GM19468 (cell line): ENCODE data around the gene UGT3A2.
"Not testable (repeated sequence)": the region's sequence is repeated elsewhere in the genome, so short reads cannot be mapped to it uniquely, and the experiment has no call there.

Source experiments
- ATAC-seq: cut with Tn5 transposase; IDR thresholded peaks from one replicate; pipeline ENCODE4 v1.9.1; 2021; ENCODE audit warnings: mild to moderate bottlenecking, moderate library complexity, moderate number of reproducible peaks; ENCODE audit not compliant: unreplicated experiment; ENCODE audit errors: extremely low read depth

The UGT3A2 gene

GRCh38 chr5:36055984-36056383 lies 10.7 kb downstream of the UGT3A2 start:
- ATAC-seq = no peak

GRCh38 chr5:36054647-36055046 lies 12.0 kb downstream of the UGT3A2 start:
- no peak for ATAC-seq

GRCh38 chr5:36052538-36052937 lies 14.1 kb downstream of the UGT3A2 start:
- ATAC-seq = no peak

- no peak for ATAC-seq
Measured at GRCh38 chr5:36049949-36050348, 16.7 kb downstream of the UGT3A2 start.

GRCh38 chr5:36047384-36048160 lies 19.1 kb downstream of the UGT3A2 start:
- no peak for ATAC-seq

- ATAC-seq = no peak
Measured at GRCh38 chr5:36045895-36046294, 20.8 kb downstream of the UGT3A2 start.

GRCh38 chr5:36041537-36041845 lies 25.2 kb downstream of the UGT3A2 start:
- ATAC-seq = no peak

- no peak for ATAC-seq
Measured at GRCh38 chr5:36040651-36041536, 25.8 kb downstream of the UGT3A2 start.

GRCh38 chr5:36035696-36036095 lies 31.0 kb downstream of the UGT3A2 start:
- ATAC-seq = no peak

GRCh38 chr5:36034536-36035134 lies 32.0 kb downstream of the UGT3A2 start:
- ATAC-seq = not testable (repeated sequence)

- ATAC-seq = no peak
Measured at GRCh38 chr5:36033486-36033885, 33.2 kb downstream of the UGT3A2 start.

GRCh38 chr5:36033047-36033446 lies 33.6 kb downstream of the UGT3A2 start:
- ATAC-seq = no peak

- no peak for ATAC-seq
Measured at GRCh38 chr5:36031223-36031622, 35.5 kb downstream of the UGT3A2 start.

- no peak for ATAC-seq
Measured at GRCh38 chr5:36029914-36030313, 36.8 kb downstream of the UGT3A2 start.

- no peak for ATAC-seq
Measured at GRCh38 chr5:36028816-36029465, 37.7 kb downstream of the UGT3A2 start.

- no peak for ATAC-seq
Measured at GRCh38 chr5:36027711-36028110, 39.0 kb downstream of the UGT3A2 start.

GRCh38 chr5:36026706-36027465 lies 39.8 kb downstream of the UGT3A2 start:
- no peak for ATAC-seq

- ATAC-seq = not testable (repeated sequence)
Measured at GRCh38 chr5:36022246-36022645, 44.4 kb downstream of the UGT3A2 start.

- ATAC-seq = not testable (repeated sequence)
Measured at GRCh38 chr5:36019584-36019983, 47.1 kb downstream of the UGT3A2 start.

- no peak for ATAC-seq
Measured at GRCh38 chr5:36017622-36018021, 49.1 kb downstream of the UGT3A2 start.
